SU-DHL-6 (cell line): ENCODE results near the gene HHAT.

ENCODE experiments used
- H2AFZ ChIP-seq: fragments of 200-600 bp; sonication (generic); 2 replicates; pipeline ENCODE4 v1.6.1; 2014; ENCODE audit warnings: low read depth, mild to moderate bottlenecking, moderate library complexity, mixed read lengths, antibody characterized with exemption, low read length; ENCODE audit not compliant: severe bottlenecking
- H3F3A ChIP-seq: fragments of 200-600 bp; shearing (Covaris generic); 2 replicates; pipeline ENCODE4 v1.6.0; 2016; ENCODE audit warnings: antibody characterized with exemption, mild to moderate bottlenecking; ENCODE audit not compliant: insufficient read depth
- H3K27ac ChIP-seq: fragments of 200-600 bp; sonication (generic); 2 replicates; pipeline ENCODE4 v1.5.1; 2016; ENCODE audit warnings: low read depth, mild to moderate bottlenecking, low read length, moderate library complexity, mixed read lengths
- H3K27me3 ChIP-seq: fragments of 200-600 bp; sonication (generic), shearing (Covaris generic); 2 replicates; pipeline ENCODE4 v1.6.0; 2014; ENCODE audit warnings: mild to moderate bottlenecking, low read length
- H3K36me3 ChIP-seq: fragments of 200-600 bp; sonication (generic); 2 replicates; pipeline ENCODE4 v1.6.1; 2014; ENCODE audit warnings: mild to moderate bottlenecking, low read length, mixed read lengths
- H3K4me2 ChIP-seq: fragments of 300-600, 200-600 bp; shearing (Covaris generic), sonication (generic); 2 replicates; pipeline ENCODE4 v1.6.0; 2014; ENCODE audit warnings: low read length, low read depth, mild to moderate bottlenecking; ENCODE audit not compliant: poor library complexity, severe bottlenecking
- H3K4me3 ChIP-seq: fragments of 200-600 bp; sonication (generic); 2 replicates; pipeline ENCODE4 v1.5.1; 2014; ENCODE audit warnings: antibody characterized with exemption, low read length, mild to moderate bottlenecking, mixed read lengths; ENCODE audit not compliant: insufficient read depth, poor library complexity, severe bottlenecking
- H3K79me2 ChIP-seq: fragments of 200-600 bp; sonication (generic); 2 replicates; pipeline ENCODE4 v1.6.1; 2014; ENCODE audit warnings: mild to moderate bottlenecking, low read length, moderate library complexity; ENCODE audit not compliant: insufficient read depth
- H3K9ac ChIP-seq: fragments of 200-600 bp; sonication (generic); 2 replicates; pipeline ENCODE4 v1.7.0; 2014; ENCODE audit warnings: mild to moderate bottlenecking, low read length
- H3K9me2 ChIP-seq: fragments of 200-600 bp; sonication (generic); replicated peaks from 2 replicates; pipeline ENCODE4 v1.6.1; 2014; ENCODE audit warnings: low read length; ENCODE audit not compliant: insufficient read depth
- H3K9me3 ChIP-seq: fragments of 200-600 bp; sonication (generic); 2 replicates; pipeline ENCODE4 v1.6.1; 2014; ENCODE audit warnings: low read length, mixed read lengths; ENCODE audit not compliant: insufficient read depth
- H4K20me1 ChIP-seq: fragments of 200-600 bp; sonication (generic); 2 replicates; pipeline ENCODE4 v1.6.1; 2014; ENCODE audit warnings: low read depth, mild to moderate bottlenecking, antibody characterized with exemption, low read length, moderate library complexity, mixed read lengths
- EZH2phosphoT487 ChIP-seq: fragments of 200-600 bp; sonication (generic), shearing (Covaris generic); conservative IDR thresholded peaks from 2 replicates; pipeline ENCODE4 v1.6.1; 2018; ENCODE audit warnings: mild to moderate bottlenecking, antibody characterized with exemption, low read length, moderate library complexity, mixed read lengths
- TF ChIP-seq, protein P1 (sequence below): fragments of 200-600 bp; sonication (generic); IDR thresholded peaks from one replicate; pipeline ENCODE4 v1.5.1; 2017; ENCODE audit warnings: antibody characterized with exemption, mild to moderate bottlenecking, low read length, moderate library complexity; ENCODE audit not compliant: insufficient read depth, poor library complexity, severe bottlenecking

Gene HHAT

DNA sequence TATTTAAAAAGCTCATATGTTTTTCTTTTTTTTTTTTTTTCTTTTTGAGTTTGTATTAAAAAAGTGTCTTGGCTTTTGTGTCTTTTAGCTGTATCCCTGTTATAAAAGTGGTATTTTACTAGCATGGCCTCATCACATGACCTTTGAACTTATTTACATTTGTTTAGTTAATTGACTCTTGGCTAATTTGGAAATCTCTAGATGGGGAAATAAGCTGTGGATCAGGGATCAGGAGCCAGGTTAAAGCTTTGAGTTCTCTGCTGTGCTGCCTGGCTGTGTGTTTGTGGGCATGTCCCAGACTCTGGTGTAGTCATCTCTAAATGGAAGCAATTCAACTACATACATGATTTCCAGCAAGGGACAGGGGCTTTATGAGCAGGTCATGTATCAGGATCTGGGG is 56.5 kb downstream of the HHAT start:
- Histone ChIP-seq H3K4me3 (no peak overlapping the region), H3K36me3 (no peaks in the 10 kb centered on the region), H3K27ac (no peak overlapping the region), H4K20me1 (no peaks in the 10 kb centered on the region), H3K9me2 (no peaks in the 10 kb centered on the region), H3K9me3 (no peaks in the 10 kb centered on the region), H3K79me2 (no peaks in the 10 kb centered on the region), H3K4me2 (no peak overlapping the region), H3K27me3 (peaks cover 3% of the 10 kb centered on the region; the same call in 1 of the 2 replicates), H3F3A (no peaks in the 10 kb centered on the region), H3K9ac (no peak overlapping the region), H2AFZ (no peak overlapping the region)
- TF ChIP-seq, protein P1, sequence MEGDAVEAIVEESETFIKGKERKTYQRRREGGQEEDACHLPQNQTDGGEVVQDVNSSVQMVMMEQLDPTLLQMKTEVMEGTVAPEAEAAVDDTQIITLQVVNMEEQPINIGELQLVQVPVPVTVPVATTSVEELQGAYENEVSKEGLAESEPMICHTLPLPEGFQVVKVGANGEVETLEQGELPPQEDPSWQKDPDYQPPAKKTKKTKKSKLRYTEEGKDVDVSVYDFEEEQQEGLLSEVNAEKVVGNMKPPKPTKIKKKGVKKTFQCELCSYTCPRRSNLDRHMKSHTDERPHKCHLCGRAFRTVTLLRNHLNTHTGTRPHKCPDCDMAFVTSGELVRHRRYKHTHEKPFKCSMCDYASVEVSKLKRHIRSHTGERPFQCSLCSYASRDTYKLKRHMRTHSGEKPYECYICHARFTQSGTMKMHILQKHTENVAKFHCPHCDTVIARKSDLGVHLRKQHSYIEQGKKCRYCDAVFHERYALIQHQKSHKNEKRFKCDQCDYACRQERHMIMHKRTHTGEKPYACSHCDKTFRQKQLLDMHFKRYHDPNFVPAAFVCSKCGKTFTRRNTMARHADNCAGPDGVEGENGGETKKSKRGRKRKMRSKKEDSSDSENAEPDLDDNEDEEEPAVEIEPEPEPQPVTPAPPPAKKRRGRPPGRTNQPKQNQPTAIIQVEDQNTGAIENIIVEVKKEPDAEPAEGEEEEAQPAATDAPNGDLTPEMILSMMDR = no peak
- TF ChIP-seq EZH2phosphoT487 = no peak

DNA sequence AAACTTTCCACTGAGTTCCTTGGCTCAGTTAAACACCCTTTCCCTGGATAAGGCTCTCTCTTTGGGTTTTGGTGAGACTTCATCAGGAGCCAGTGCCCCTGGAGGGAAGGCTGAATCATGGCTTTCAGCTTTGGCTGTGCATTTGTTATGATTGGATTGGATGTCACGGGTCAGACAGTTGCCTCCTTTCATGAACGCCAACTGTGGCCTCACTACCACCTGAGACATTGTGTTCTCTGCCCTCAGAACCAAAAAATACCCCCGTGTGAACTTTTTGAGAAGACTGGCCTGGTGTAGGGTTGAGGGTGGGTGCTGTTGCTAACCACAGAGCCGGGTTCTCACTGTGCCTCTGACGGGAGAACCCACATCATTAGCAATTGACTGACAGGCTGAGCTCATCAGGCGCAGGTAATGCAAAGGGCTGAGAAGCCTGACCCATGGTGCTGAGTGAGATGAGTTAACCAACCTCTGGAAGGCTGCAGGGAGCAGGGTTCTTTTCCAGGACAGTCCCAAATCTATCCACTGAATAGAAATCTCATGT is 65.6 kb downstream of the HHAT start:
- H3K4me2 ChIP-seq = no peak overlapping the region
- H3K9ac ChIP-seq = no peak overlapping the region
- H3K79me2 ChIP-seq = no peaks in the 10 kb centered on the region
- no peaks in the 10 kb centered on the region for H3K9me2 ChIP-seq
- H3K36me3 ChIP-seq = no peaks in the 10 kb centered on the region
- no peaks in the 10 kb centered on the region for H3K9me3 ChIP-seq
- H3F3A ChIP-seq = no peaks in the 10 kb centered on the region
- H3K4me3 ChIP-seq = no peak overlapping the region
- H3K27ac ChIP-seq = no peak overlapping the region
- peaks cover 3% of the 10 kb centered on the region; the same call in 1 of the 2 replicates for H3K27me3 ChIP-seq
- H2AFZ ChIP-seq = no peak overlapping the region
- no peaks in the 10 kb centered on the region for H4K20me1 ChIP-seq
- no peak for TF ChIP-seq EZH2phosphoT487
- TF ChIP-seq, protein P1 = no peak

DNA sequence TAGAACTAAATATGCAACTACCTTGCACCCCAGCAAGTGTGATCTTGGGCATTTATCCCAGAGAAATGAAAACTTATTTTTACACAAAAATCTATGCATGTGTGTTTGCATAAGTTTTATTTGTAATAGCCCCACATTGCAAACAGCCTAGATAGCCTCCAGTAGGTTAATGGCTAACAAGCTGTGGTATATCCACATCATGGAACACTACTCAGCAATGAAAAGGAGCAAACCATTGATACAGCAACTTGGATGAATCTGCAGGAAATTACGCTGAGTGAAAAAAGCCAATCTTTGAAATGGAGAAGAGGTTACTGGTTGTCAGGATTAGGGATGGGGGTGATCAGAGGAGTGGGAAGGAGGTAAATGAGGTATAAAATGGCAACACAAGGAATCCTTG is 67.8 kb downstream of the HHAT start:
- H3K4me3 ChIP-seq = no peak overlapping the region
- H2AFZ ChIP-seq = no peak overlapping the region
- no peaks in the 10 kb centered on the region for H3K9me3 ChIP-seq
- H3F3A ChIP-seq = no peaks in the 10 kb centered on the region
- H3K9ac ChIP-seq = no peak overlapping the region
- TF ChIP-seq EZH2phosphoT487 = no peak
- TF ChIP-seq, protein P1 = no peak
- H3K4me2 ChIP-seq = no peak overlapping the region
- H3K9me2 ChIP-seq = no peaks in the 10 kb centered on the region
- no peaks in the 10 kb centered on the region for H3K79me2 ChIP-seq
- H3K36me3 ChIP-seq = no peaks in the 10 kb centered on the region
- H3K27ac ChIP-seq = no peak overlapping the region
- peaks cover 3% of the 10 kb centered on the region; the same call in 1 of the 2 replicates for H3K27me3 ChIP-seq
- no peaks in the 10 kb centered on the region for H4K20me1 ChIP-seq
